GM21737 (cell line): ENCODE data around the gene SUPT3H.
A peak's percentile ranks its signal among the peaks of the same experiment; 100 is the strongest.

Experiments used
- ATAC-seq: cut with Tn5 transposase; IDR thresholded peaks from one replicate; pipeline ENCODE4 v1.9.1; 2021; ENCODE audit warnings: mild to moderate bottlenecking, moderate library complexity; ENCODE audit not compliant: unreplicated experiment

SUPT3H gene

DNA sequence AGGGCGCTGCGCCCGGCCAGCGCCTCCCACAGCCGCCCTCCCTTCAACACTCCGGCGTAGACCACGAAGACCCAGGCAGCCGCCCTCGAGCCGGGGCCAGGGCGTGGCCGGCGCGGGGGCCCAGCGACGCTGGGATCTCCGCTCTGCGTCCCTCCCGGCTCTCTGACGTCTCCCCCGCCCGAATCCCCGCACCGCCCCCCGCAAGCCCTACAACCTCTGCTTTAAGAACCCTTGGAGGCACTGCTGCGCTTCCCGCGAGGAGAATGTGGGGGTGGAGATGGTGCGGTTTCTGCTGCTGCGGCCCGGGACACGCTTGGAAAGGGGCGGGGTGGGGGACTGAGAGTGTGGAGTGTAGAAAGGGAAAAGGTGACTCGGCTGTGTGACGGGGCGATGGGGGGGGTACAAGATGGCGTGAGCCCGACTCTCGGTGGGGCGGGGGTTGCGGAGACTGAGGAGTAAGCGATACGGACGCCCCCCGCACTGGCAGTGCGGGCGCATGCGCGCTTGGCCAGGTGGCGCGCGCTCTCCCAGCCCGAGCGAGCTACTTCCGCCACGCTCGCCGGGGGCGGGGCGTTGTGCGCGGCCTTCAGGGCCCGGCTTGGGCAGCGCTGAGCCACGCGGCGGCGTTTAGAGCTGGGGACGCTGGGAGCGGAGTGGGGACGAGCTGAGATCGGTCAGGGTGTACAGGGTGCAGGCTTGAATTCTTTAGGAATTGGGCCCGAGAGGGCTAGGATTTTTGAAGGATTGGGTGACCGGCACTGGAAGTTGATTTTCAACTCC, at the start of gene SUPT3H:
Gene SUPT3H (minus strand): TSS at position 381 of the 780 bp plus-strand sequence.
- ATAC-seq, result peak; percentile 91

DNA sequence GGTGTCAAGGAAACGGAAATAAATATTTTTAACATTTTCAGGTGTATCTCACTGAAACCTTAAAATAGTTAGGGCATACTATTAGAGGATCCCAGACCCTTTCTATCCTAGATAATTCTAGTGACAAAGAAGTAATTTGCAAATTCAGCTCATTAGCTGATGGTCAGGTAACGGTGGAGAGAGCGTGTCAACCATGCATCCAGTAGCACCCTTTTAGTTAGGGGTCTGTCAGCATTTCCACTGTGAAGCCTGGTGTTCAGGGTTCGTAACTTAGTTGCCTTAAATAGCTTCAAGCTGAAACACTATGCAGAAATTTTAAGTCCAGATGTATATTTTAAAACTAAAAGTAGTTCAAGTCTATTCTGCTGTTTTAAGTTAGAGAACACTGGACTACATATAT, 48.5 kb upstream of the SUPT3H start:
- no peak for ATAC-seq

DNA sequence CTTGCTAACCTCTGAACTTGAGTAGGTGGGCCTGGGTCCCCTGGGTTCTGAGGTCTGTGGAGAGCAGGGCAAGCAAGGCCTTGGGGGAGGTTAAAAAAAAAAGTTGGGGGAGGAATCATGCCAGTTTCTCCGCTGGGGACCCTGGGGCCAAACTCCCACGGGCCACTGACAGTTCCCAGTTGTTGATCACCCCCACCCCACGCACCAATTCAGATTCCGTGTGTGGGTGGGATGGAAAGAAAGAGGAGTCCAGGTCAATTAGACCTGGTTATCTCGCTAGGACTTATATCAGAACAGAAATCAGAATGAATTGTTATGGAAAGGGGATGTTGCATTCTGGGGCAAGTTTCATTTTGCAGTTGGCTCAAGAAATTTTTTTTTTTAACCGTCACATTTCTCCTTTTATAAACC, 46.7 kb upstream of the SUPT3H start:
- no peak for ATAC-seq

DNA sequence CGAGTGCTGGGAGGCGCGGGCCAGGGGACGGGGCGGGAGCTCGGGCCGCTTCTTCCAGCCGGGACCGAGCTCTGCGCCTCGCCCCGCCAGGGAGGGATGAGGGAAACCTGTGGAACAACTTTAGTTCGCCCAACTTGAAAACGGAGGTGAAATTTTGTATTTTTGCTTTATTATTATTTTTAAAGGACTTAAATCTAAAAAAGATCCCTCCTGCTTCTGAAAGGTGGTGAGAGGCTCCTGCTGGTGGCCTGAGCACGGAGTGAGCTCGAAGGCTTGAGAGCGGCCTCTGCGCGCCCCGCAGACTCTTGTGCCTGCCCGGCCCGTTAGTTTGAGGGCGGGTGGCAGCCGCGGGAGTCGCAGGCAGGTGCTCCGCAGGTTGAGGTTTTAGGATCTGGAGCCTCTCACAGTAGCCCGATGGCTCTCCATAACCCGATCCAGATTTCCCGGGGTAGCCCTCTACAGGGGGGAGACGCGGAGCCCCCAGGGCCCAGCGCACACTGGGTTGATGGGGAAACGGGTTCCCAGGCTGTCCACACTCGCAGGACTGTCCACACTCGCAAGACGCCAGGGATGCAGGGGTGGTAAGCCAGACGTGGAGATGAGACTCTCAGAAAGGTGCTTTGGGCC, 46.2 kb upstream of the SUPT3H start:
- ATAC-seq, result no peak

DNA sequence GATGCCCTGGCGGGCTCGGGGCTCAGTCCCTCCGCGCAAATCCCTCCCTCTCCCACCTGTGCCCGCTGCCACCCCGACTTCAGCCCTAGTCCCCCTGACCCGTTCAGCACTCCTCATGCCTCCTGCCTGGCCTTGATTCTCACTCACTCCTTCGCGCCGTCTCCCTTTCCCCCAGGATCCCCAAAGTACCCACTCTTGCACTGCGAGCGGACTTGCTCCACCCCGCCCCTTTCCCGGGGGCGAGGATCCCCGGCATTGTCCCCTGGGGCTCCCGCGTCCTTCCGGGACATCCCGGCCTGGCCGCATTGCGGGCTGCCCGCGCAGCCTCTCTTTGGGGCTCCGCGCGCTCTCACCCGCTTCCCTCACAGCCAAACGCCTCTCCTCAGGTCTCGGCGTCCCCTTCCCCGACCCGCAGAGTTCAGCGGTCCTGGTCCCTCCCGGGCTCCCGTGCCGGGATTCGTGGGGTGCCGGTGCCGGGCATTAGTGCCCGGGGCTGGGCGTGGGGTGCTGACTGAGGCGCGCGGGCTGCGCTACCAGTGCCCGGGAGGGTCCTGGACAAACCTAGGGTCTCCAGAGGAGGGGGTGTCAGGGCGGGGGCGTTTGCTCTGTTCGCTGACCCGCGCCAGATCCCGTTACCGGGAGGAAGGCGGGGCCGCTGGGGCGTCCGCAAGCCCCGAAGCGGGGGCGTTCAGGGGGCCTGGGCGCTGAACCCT, 45.5 kb upstream of the SUPT3H start:
- ATAC-seq, result no peak

DNA sequence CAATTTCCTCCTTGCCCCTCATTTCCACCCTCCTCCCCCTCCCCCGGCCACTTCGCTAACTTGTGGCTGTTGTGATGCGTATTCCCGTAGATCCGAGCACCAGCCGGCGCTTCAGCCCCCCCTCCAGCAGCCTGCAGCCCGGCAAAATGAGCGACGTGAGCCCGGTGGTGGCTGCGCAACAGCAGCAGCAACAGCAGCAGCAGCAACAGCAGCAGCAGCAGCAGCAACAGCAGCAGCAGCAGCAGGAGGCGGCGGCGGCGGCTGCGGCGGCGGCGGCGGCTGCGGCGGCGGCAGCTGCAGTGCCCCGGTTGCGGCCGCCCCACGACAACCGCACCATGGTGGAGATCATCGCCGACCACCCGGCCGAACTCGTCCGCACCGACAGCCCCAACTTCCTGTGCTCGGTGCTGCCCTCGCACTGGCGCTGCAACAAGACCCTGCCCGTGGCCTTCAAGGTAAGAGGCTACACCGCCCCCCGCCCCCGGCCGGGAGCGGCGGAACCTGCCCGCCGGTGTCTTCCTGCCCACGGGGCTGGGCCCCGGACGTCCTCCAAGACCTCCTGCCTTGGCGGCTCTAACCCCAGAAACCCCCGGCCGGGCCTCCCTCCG, 44.9 kb upstream of the SUPT3H start:
- no peak for ATAC-seq

DNA sequence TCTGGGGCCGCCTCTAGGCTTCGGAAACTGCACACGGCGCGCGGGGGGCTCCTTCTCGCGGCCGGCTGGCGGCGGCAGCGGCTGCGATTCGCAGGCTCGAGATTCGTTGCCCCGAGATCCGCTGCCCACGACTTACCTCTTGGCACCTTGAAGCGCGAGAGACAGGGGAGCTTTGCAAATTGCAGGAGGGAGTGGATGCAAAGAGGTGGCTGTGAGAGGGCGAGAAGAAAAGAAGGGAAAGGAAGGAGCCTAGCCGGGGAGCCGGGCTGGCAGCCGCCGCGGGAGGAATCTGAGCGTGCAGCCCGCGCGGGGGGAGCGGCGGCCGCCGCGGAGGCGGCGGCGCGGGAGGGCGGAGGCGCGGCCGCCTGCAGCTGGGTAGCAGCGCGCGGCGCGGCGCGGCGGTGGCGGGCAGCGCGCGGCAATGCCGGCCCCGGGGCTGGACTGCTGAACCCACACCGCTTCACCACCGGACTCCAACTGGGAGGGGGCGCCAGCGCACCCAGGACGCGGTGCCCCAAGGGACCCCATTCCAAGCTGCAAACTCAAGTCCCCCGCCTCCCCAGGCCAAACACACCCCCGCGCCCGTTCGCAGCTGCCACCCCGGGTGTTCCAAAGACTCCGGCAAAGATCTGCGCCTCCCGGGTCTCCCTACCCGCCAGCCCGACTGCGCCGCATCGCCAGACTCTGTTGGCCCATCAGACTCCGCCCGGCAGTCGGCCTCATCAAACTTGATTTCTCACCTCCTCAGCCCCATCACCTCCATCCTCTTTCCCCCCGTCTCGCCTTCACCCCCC, 44.2 kb upstream of the SUPT3H start:
- ATAC-seq, result no peak

DNA sequence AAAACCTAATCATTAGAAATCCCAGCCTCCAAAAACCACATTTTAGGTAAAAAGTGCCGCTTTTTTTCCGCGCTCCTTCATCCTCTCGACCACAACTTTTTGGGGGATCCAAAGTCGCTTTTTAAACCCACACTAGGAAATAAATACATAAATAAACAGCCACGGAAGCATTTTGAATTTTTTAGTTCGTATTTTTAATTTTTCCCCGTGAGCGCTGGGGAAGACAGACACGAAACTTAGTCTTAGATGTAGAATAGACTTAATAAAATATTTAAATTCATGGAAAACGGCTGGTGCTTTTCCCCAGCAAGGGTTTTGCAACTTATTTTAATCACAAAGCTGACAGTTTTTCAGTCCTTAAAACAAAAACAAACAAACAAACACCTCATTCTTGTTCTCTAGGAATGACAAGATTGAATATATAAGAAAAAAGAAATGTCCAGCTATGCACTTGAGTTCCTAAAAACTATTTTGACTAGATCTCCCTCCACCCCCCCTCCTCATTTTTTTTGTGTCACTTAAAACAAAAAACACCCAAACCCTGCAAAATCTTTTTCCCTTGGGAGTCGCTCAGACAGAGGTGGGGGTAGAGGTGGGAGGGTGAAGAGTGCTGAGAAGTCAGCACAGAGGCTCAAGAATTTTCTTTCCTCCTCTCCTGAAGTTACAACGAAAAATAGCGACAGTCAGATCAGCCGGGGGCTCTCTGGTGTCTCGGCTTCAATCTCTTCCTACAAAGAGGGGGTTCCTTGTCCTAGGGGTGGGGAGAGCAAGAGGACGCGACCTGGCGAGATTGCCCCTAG, 43.4 kb upstream of the SUPT3H start:
- ATAC-seq, result no peak

DNA sequence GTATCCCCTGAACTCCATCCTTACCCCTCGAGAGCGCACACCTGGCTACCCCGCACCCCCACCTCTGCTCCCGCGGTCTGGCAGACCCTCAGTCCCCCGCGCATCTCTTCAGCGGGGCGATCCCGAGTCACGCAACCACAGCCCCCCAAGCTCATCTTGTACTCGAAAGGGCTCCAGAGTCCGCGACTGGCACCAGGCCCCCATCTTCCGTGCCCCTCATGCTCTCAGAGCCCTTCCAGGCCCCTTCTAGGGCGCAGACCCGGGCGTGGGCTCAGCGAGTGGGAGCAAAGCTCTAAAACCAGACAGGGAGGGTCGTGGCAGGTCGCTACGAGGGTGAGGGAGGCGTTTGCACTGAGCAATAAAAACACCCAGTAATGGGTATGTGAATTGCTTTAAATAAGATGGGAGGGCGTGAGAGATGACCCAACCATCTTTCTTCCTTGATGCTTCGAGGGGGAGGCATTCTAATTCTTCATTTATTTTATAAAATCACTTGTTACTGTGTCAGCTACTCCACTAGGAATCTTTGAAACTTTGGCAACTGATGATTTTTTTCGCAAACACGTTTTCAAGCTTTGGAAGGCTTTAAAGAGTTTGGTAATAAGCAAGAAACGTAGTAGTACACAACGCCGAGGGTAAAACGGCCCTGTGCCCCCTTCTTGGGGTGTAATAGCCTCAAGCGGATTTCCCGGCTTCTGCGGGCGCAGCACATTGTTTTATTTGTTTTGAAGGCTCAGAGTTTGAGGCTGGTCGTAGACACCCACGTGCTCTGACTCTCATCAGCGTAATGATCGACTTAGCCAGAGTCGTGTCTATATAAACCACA, 42.6 kb upstream of the SUPT3H start:
- no peak for ATAC-seq

DNA sequence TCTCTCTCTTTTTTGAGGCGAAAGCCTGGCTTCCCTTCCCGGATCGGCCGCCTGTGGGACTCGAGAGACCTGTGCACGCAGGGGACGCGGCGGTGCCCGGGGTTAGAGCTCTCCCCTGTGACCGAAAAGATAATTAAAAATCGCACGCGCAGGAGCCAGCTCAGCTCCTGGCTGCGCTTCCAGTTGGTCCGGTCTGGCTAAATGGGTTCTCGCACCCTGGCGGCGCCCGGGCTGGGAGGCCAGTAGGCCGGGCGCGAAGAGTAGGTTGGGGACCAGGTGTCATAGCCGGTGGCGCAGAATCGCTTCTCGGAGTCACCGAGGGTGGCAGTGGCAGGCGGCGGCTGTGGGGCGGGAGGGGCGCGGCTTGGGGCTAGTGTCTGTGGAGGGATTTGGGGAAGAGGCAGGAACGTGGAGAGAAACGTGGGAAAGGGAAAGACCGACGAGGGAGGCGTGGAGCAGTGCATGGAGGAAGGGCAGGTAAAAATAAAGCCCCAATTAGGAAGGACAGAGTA, 41.9 kb upstream of the SUPT3H start:
- ATAC-seq, result no peak

DNA sequence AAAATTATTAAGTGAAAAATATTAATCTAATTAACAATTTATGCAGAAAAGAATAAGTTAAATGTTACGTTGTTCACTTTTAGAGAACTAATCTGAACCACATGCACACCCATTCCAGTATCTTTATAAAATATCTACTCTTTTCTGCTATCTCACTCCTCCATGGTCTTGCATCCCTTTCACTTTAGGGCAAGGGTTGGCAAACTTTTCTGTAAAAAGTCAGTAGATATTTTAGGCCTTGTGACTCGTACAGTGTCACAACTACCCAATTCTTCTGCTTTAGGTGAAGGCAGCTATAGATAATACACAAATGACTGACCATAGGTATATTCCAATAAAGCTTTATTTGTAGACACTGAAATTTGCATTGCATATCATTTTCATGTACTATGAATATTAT, 39.7 kb upstream of the SUPT3H start:
- ATAC-seq, result no peak

DNA sequence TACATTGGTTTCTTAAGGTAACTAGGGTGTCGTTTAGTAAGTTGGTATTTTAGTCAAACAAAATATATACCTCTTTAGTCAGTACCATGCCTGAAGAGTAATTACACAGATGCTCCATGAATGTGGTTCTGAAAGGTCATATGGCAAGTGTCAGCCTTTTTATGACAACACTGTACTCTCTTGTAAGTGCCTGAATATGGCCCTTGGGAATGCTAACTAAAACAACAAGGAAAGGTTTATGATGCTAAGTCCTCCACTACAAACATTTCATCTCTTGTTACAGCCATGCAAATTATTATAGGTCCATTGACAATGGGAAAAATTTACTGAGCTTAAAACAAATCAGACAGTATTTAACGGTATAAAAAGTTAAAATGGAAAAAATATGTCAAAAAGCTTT, 39.0 kb upstream of the SUPT3H start:
- no peak for ATAC-seq

DNA sequence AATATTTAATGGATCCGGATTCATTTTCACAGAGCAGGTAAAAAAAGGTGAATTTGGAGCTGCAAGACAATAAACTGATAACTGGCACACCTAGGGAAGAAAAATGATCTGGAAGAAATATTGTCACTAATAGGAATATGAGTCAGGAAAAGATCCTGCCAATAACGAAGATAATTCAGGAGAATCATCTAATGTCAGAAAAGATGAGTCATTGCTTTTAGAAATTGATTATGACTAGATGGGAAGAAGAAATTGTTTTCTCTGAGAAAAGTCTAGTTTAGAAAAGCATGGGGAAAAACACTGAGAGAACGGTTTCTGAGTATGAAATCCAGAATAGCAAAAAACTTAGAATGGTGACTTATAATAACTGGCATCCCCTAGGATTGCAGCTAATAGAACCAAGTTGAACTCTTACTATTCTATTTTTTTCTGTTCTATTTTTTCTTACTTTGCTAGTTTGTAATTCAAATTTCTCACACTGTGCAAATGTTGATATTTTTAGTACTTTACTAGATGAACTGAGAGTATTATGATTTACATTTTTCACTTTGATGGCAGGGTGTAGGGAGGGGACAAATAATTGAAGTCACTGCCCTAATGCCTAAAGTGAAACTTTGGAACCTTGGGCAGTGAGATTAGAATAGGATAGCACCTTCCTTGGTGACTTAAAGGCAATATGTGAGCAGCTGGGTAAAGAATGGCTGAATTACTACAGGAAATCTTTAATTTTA, 38.2 kb upstream of the SUPT3H start:
- no peak for ATAC-seq

DNA sequence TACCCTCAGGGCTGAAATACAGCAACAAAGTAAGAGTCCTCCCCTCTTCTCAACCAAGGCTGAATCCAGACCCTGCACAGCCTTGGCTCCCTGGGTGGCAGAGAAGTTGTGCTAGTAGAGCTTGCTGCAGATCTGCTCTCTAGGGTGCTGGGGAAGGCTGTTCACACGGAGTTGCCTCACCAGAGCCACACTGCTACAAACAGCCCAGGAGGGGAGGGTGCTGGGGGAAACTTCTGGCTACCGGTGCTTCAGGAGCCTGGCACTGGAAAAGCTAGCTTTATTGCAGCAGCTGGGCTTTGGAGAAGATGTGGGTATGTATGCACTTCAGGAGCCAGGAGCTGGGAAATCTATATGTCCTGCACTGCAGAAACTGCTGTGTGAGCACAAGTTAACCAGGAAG, 37.6 kb upstream of the SUPT3H start:
- ATAC-seq, result no peak

DNA sequence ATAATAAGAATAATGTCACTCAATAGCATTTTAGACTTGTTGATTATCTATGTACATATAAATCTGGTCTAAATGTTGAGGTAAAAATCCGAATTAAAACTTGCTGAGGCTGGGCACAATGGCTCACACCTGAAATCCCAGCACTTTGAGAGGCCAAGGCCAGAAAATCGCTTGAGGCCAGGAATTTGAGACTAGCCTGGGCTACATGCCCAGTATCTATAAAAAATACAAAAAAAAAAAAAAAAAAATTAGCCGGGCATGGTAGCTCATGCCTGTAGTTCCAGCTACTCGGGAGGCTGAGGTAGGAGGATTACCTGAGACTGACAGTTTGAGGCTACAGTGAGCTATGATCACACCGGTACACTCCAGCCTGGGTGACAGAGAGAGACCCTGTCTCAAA, 34.2 kb upstream of the SUPT3H start:
- ATAC-seq, result no peak

DNA sequence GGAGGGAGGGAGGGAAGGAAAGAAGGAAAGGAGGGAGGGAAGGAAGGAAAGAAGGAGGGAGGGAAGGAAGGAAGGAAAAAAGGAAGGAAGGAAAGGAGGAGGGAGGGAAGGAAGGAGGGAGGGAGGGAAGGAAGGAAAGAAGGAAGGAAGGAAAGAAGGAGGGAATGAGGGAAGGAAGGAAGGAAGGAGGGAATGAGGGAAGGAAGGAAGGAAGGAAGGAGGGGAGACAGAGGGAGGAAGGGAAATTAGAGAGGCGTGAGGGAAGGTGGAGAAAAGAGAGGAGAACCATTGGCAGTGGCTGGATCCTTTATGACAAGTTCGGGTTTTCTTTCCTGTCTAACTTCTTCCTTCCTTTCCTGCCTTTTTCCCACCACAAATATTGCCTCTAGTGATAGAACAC, 22.3 kb upstream of the SUPT3H start:
- no peak for ATAC-seq

DNA sequence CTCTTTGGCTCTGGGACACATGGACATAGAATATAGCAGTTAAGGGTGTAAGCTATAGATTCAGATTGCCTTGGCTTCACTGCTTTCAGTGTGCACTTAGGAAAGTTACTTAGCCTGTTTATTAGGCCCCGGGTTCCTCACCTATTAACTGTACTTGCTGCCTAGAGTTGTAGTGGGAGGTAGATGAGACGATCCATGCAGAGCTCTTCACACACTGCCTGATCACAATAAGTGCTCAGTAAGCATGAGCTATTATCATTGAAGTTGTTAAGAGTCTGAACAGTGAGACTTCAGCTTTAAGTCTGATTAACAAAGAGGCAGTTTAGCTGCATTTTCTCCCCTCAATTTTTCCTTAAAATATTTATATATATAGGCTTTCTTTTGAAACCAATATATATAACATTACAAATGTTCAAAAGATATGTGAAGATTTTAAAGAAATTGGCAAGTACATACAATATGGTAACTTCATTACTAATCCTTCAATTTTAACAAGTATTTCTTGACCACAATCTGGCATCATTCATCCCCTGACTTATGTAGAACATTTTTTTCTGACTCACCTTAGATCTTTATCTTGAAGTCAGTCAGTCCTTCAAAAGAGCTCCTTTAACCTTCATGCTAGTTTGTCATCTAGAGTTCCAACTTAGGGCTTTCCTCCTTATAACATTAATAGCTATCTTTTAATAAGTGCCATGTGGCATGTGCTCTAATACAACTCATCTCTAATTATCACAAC, 20.5 kb upstream of the SUPT3H start:
- no peak for ATAC-seq
